ENCODE data around the gene SCGB3A1. TPM values are rescaled to one million over a fixed set of nuclear protein-coding genes. Genes with fewer than 3 reads are reported as not detected.

The SCGB3A1 gene
- total RNA-seq, 6 experiments from 2014 or later = not detected

DNA sequence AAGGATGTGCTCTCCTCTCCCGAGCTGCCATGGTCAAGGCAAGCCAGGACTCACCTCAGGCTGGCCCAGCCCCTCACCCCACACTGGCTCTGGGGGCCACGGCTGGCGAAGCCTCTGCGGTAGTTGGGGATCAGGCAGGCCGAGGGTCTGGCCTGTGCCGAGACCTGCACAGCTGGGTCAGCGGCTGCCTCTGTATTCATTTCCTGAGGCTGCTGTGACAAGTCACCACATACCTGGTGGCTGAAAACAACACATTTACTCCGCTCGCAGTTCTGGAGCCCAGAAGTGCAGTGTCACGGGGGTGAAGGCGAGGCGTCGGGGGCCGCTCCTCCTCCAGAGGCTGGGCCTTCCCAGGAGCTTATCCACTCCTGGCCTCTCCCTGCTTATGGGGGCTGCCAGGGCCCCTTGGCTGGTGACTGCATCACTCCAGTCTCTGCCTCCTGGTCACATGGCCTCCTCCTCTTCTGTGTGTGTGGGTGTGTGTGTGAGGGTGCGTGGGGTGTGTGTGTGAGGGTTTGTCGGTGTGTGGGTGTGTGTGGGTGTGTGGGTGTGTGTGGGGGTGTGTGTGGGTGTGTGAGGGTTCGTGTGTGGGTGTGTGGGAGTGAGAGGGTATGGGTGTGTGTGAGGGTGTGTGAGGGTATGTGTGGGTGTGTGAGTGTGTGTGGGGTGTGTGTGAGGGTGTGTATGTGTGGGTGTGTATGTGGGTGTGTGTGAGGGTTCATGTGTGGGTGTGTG is 3.2 kb upstream of the SCGB3A1 start:
- no peak for DNase-seq
- H3K36me3 Mint-ChIP-seq (ENCODE audit: low read depth) = no peaks in the 10 kb centered on the region; the same call in 1 of the 2 replicates

DNA sequence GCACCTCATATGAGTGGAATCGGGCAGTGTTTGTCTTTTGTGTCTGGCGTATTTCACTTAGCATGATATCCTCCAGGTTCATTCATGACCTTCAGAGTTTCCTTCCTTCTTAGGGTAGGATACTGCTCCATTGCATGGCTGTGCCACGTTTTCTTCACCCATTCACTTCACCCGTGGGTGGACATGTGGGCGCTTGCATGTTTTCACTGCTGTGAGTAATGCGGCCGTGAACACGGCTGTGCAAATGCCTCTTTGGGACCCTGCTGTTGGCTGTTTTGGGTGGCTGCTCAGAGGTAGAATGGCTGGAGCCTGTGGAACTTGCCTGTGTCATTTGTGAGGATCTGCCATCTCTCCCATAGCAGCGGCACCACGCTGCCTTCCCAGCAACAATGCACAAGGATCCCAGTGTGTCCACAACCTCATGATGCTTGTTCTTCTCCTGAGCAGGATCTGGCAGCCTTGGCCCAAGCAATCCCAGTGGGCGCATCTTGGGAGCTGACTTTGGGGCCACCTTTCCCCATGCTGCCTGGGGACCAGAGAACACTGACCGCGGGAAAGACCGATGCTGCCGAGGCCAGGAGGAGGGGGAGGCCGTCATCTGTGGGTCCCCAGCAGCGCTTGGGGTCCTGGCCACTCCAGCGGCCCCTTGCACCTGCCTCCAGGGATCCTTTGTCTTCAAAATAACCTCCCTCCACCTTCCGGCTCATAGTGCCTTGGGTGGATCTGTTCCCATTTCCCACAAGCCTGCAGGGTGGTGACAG is 2.3 kb upstream of the SCGB3A1 start:
- Mint-ChIP-seq H3K27me3 (ENCODE audit: insufficient read depth) (peaks cover 34% of the 10 kb centered on the region), H3K4me3 (no peak overlapping the region), H3K27ac (no peak overlapping the region)

More for the DNA sequence above, 3.2 kb upstream of the SCGB3A1 start:
- TF ChIP-seq, protein P1, sequence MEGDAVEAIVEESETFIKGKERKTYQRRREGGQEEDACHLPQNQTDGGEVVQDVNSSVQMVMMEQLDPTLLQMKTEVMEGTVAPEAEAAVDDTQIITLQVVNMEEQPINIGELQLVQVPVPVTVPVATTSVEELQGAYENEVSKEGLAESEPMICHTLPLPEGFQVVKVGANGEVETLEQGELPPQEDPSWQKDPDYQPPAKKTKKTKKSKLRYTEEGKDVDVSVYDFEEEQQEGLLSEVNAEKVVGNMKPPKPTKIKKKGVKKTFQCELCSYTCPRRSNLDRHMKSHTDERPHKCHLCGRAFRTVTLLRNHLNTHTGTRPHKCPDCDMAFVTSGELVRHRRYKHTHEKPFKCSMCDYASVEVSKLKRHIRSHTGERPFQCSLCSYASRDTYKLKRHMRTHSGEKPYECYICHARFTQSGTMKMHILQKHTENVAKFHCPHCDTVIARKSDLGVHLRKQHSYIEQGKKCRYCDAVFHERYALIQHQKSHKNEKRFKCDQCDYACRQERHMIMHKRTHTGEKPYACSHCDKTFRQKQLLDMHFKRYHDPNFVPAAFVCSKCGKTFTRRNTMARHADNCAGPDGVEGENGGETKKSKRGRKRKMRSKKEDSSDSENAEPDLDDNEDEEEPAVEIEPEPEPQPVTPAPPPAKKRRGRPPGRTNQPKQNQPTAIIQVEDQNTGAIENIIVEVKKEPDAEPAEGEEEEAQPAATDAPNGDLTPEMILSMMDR (IDR thresholded peaks at IDR 0.05) = no peak
- Mint-ChIP-seq H3K4me3 (no peak overlapping the region), H3K27me3 (ENCODE audit: insufficient read depth) (peaks cover 30% of the 10 kb centered on the region), H3K27ac (no peak overlapping the region), H3K9me3 (no peaks in the 10 kb centered on the region), H3K4me1 (ENCODE audit: low read depth) (peaks cover 3% of the 10 kb centered on the region; the same call in 1 of the 2 replicates)

DNA sequence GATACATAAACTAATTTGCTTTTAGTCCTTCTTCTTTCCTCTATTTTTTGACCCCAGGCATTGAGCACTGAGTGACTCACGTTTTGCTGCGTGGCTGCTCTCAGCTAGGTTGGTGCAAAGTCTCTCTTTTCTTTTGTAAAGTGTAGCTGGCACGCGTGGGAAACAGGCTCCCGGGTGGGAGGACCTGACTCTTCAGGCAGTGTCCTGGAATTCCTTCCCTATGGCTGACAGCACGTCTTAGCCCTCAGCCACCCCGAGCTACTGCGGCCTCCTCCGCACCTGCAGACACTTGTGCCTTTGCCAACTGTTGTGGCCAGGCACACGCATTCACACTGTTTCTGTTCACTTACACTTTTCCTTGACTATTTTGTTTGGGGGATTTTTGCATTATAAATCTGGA is 877 bp upstream of the SCGB3A1 start:
- Mint-ChIP-seq H3K9me3 (no peaks in the 10 kb centered on the region), H3K4me3 (no peak overlapping the region), H3K27me3 (ENCODE audit: insufficient read depth) (peaks cover 28% of the 10 kb centered on the region), H3K27ac (no peak overlapping the region), H3K4me1 (ENCODE audit: low read depth) (peaks cover 5% of the 10 kb centered on the region; the same call in 1 of the 2 replicates), H3K36me3 (ENCODE audit: low read depth) (no peaks in the 10 kb centered on the region; the same call in 1 of the 2 replicates)
- TF ChIP-seq, protein P1 (IDR thresholded peaks at IDR 0.05) = no peak
- no peak for DNase-seq

More for the DNA sequence above, 2.3 kb upstream of the SCGB3A1 start:
- no peaks in the 10 kb centered on the region; the same call in 1 of the 2 replicates for H3K36me3 Mint-ChIP-seq (ENCODE audit: low read depth)
- H3K9me3 Mint-ChIP-seq = no peaks in the 10 kb centered on the region
- no peak for DNase-seq
- TF ChIP-seq, protein P1 (IDR thresholded peaks at IDR 0.05) = no peak
- peaks cover 5% of the 10 kb centered on the region; the same call in 1 of the 2 replicates for H3K4me1 Mint-ChIP-seq (ENCODE audit: low read depth)

DNA sequence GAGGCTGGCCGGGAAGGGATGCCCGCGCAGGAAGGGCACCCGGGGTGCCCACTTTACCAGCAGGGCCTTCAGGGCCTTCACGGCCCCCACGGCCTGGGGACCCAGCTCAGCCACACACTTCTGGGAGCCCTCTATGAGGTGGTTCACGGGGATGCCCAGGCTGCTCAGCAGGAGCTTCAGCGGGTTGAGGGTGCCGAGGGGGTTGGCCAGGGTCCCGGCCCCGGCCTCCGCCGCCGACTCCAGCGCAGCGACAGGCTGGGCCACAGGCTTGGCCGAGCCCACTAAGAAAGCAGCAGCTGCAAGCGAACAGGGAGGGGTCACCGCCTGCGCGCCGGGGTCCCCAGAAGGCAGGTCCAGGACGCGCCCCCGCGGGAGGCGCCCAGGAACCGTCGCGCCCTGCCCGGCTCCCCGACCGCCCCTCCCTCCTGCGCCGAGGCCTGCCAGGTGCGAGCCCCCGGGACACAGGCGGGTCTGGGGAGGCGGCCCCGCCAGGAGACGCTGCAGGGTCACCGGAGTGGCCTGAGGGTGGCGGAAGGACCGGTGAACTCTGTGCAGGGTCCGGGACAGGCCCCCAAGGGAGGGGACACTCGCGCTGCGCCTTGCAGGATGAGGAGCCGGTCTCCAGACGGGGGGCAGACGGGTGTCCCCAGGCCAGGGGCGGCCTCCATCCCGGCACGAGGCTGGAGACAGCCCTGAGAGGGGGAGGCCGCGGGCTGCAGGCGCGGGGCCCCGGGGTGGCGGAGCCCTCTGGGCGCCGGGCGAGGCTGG is 572 bp downstream of the SCGB3A1 start:
- no peaks in the 10 kb centered on the region for H3K9me3 Mint-ChIP-seq
- TF ChIP-seq, protein P1 (IDR thresholded peaks at IDR 0.05) = no peak
- peaks cover 5% of the 10 kb centered on the region; the same call in 1 of the 2 replicates for H3K4me1 Mint-ChIP-seq (ENCODE audit: low read depth)
- no peak overlapping the region for H3K4me3 Mint-ChIP-seq
- H3K27ac Mint-ChIP-seq = no peak overlapping the region
- DNase-seq = no peak
- H3K27me3 Mint-ChIP-seq (ENCODE audit: insufficient read depth) = peaks cover 27% of the 10 kb centered on the region
- no peaks in the 10 kb centered on the region; the same call in 1 of the 2 replicates for H3K36me3 Mint-ChIP-seq (ENCODE audit: low read depth)

All from HFFc6 (cell line).